ENCODE data around the gene IRF2. TPM values are rescaled to one million over a fixed set of nuclear protein-coding genes. Genes with fewer than 3 reads are reported as not detected.

IRF2 gene
- total and polyA plus RNA-seq, 4 experiments from 2014 or later: 66.7 to 87.2 (median 71.5) TPM

- intact Hi-C loops (cut with micrococcal nuclease): loop anchor here (5.0 kb wide), 1 partner anchor 43 kb away; no protein-coding TSS in a partner anchor
- no peaks in the 10 kb centered on the region for H3K27me3 Mint-ChIP-seq
- no peak overlapping the region for H3K4me3 ChIP-seq (ENCODE audit: low read length in 2 of 2)
- no peaks in the 10 kb centered on the region for H3K27me3 ChIP-seq (ENCODE audit: insufficient read depth, low read length)
- peaks cover 0 to 7% (median under 1%) of the 10 kb centered on the region in 8 donors for H3K9me3 Mint-ChIP-seq
- no peak overlapping the region for H3K4me3 Mint-ChIP-seq
- no peak for DNase-seq
- peaks cover 0 to 7% (median 2%) of the 10 kb centered on the region in 4 donors for H3K4me1 Mint-ChIP-seq
- CTCF ChIA-PET (ENCODE audit: partially characterized antibody): no interaction called here
- H3K4me1 ChIP-seq (ENCODE audit: insufficient read depth, low read length): no peaks in the 10 kb centered on the region
- H3K27ac Mint-ChIP-seq: no peak overlapping the region
- H3K36me3 Mint-ChIP-seq: peaks cover 0 to 3% of the 10 kb centered on the region in 2 donors
- no peaks in the 10 kb centered on the region for H3K36me3 ChIP-seq (ENCODE audit: insufficient read depth, low read length)
- POLR2A ChIA-PET (ENCODE audit: partially characterized antibody): no interaction called here
- H3K27ac ChIP-seq (ENCODE audit: low read depth, low read length): no peak overlapping the region
- no peaks in the 10 kb centered on the region for H3K9me3 ChIP-seq (ENCODE audit: control insufficient read depth in 1 of 2, low read length in 2 of 2)
Measured at GRCh38 chr4:184489771-184490170, 15.4 kb upstream of the IRF2 start.

GRCh38 chr4:184487503-184487902, 13.2 kb upstream of the IRF2 start:
- peak overlapping the region in 1 of 7 donors; percentile 14 for H3K27ac Mint-ChIP-seq
- H3K27me3 Mint-ChIP-seq: no peaks in the 10 kb centered on the region
- H3K4me1 ChIP-seq (ENCODE audit: insufficient read depth, low read length): no peaks in the 10 kb centered on the region
- H3K4me1 Mint-ChIP-seq: peaks cover 0 to 14% (median 2%) of the 10 kb centered on the region in 4 donors
- ChIA-PET POLR2A (ENCODE audit: partially characterized antibody) (interaction anchor here (1.3 kb wide), 1 partner anchor 13 kb away, joined by 4 read pairs; the partner anchor contains the start of gene IRF2), CTCF (ENCODE audit: partially characterized antibody) (no interaction called here)
- peaks cover 0 to 8% of the 10 kb centered on the region in 2 donors for H3K36me3 Mint-ChIP-seq
- H3K36me3 ChIP-seq (ENCODE audit: insufficient read depth, low read length): no peaks in the 10 kb centered on the region
- no peak for DNase-seq
- no peaks in the 10 kb centered on the region for H3K9me3 Mint-ChIP-seq
- H3K9me3 ChIP-seq (ENCODE audit: control insufficient read depth in 1 of 2, low read length in 2 of 2): no peaks in the 10 kb centered on the region
- no peak overlapping the region for H3K27ac ChIP-seq (ENCODE audit: low read depth, low read length)
- no peak overlapping the region for H3K4me3 ChIP-seq (ENCODE audit: low read length in 2 of 2)
- intact Hi-C loops (cut with micrococcal nuclease): no loop called here
- no peak overlapping the region for H3K4me3 Mint-ChIP-seq
- no peaks in the 10 kb centered on the region for H3K27me3 ChIP-seq (ENCODE audit: insufficient read depth, low read length)

GRCh38 chr4:184485279-184485678, 10.9 kb upstream of the IRF2 start:
- Histone ChIP-seq H3K4me3 (ENCODE audit: low read length in 2 of 2) (no peak overlapping the region), H3K27ac (ENCODE audit: low read depth, low read length) (no peak overlapping the region), H3K4me1 (ENCODE audit: insufficient read depth, low read length) (no peaks in the 10 kb centered on the region), H3K36me3 (ENCODE audit: insufficient read depth, low read length) (no peaks in the 10 kb centered on the region), H3K9me3 (ENCODE audit: control insufficient read depth in 1 of 2, low read length in 2 of 2) (no peaks in the 10 kb centered on the region), H3K27me3 (ENCODE audit: insufficient read depth, low read length) (no peaks in the 10 kb centered on the region)
- ChIA-PET CTCF (ENCODE audit: partially characterized antibody) (no interaction called here), POLR2A (ENCODE audit: partially characterized antibody) (interaction anchor here (1.9 kb wide), 1 partner anchor 11 kb away, joined by 8 read pairs; the partner anchor contains the start of gene IRF2)
- Mint-ChIP-seq H3K27ac (peak overlapping the region in 1 of 7 donors; percentile 70), H3K9me3 (peaks cover 0 to 3% (median 0%) of the 10 kb centered on the region in 8 donors), H3K4me1 (peaks cover 4 to 18% (median 9%) of the 10 kb centered on the region in 4 donors), H3K4me3 (no peak overlapping the region), H3K27me3 (no peaks in the 10 kb centered on the region), H3K36me3 (peaks cover 0 to 8% of the 10 kb centered on the region in 2 donors)
- DNase-seq: no peak
- intact Hi-C loops (cut with micrococcal nuclease): no loop called here

GRCh38 chr4:184481544-184481943, 7.2 kb upstream of the IRF2 start:
- Mint-ChIP-seq H3K27me3 (no peaks in the 10 kb centered on the region), H3K4me1 (peaks cover 25 to 51% (median 37%) of the 10 kb centered on the region in 4 donors), H3K27ac (no peak overlapping the region), H3K9me3 (peaks cover 0 to 3% (median 0%) of the 10 kb centered on the region in 8 donors), H3K4me3 (no peak overlapping the region), H3K36me3 (peaks cover 10 to 16% of the 10 kb centered on the region in 2 donors)
- Histone ChIP-seq H3K27me3 (ENCODE audit: insufficient read depth, low read length) (no peaks in the 10 kb centered on the region), H3K9me3 (ENCODE audit: control insufficient read depth in 1 of 2, low read length in 2 of 2) (no peaks in the 10 kb centered on the region), H3K4me1 (ENCODE audit: insufficient read depth, low read length) (peaks cover 27% of the 10 kb centered on the region), H3K36me3 (ENCODE audit: insufficient read depth, low read length) (no peaks in the 10 kb centered on the region), H3K27ac (ENCODE audit: low read depth, low read length) (no peak overlapping the region), H3K4me3 (ENCODE audit: low read length in 2 of 2) (no peak overlapping the region)
- intact Hi-C loops (cut with micrococcal nuclease): no loop called here
- ChIA-PET CTCF (ENCODE audit: partially characterized antibody) (no interaction called here), POLR2A (ENCODE audit: partially characterized antibody) (no interaction called here)
- no peak for DNase-seq

GRCh38 chr4:184479516-184479950, 5.2 kb upstream of the IRF2 start:
- POLR2A ChIA-PET (ENCODE audit: partially characterized antibody): interaction anchor here (0.9 kb wide), 1 partner anchor 57 kb away, joined by 3 read pairs; no protein-coding TSS in a partner anchor
- Histone ChIP-seq H3K36me3 (ENCODE audit: insufficient read depth, low read length) (no peaks in the 10 kb centered on the region), H3K4me1 (ENCODE audit: insufficient read depth, low read length) (peaks cover 39% of the 10 kb centered on the region), H3K4me3 (ENCODE audit: low read length in 2 of 2) (no peak overlapping the region), H3K27me3 (ENCODE audit: insufficient read depth, low read length) (no peaks in the 10 kb centered on the region), H3K27ac (ENCODE audit: low read depth, low read length) (no peak overlapping the region), H3K9me3 (ENCODE audit: control insufficient read depth in 1 of 2, low read length in 2 of 2) (no peaks in the 10 kb centered on the region)
- Mint-ChIP-seq H3K27ac (peak overlapping the region in 4 of 7 donors; percentile 3 to 67 (median 32)), H3K4me1 (peaks cover 37 to 59% (median 48%) of the 10 kb centered on the region in 4 donors), H3K9me3 (peaks cover 0 to 3% (median 0%) of the 10 kb centered on the region in 8 donors), H3K27me3 (no peaks in the 10 kb centered on the region), H3K36me3 (peaks cover 16 to 23% of the 10 kb centered on the region in 2 donors), H3K4me3 (no peak overlapping the region)
- intact Hi-C loops (cut with micrococcal nuclease): no loop called here
- DNase-seq: no peak
- CTCF ChIA-PET (ENCODE audit: partially characterized antibody): no interaction called here

GRCh38 chr4:184477201-184477999, 3.0 kb upstream of the IRF2 start:
- CTCF ChIA-PET (ENCODE audit: partially characterized antibody): interaction anchor here (1.0 to 3.3 kb wide), 2 partner anchors 11 to 60 kb away, joined by 5 to 13 read pairs; no protein-coding TSS in a partner anchor
- no peaks in the 10 kb centered on the region for H3K9me3 ChIP-seq (ENCODE audit: control insufficient read depth in 1 of 2, low read length in 2 of 2)

GRCh38 chr4:184476695-184477094, 2.3 kb upstream of the IRF2 start:
- ChIA-PET CTCF (ENCODE audit: partially characterized antibody) (interaction anchor here (1.0 to 3.3 kb wide), 2 partner anchors 12 to 61 kb away, joined by 5 to 13 read pairs; no protein-coding TSS in a partner anchor), POLR2A (ENCODE audit: partially characterized antibody) (interaction anchor here (0.8 to 5.2 kb wide), 9 partner anchors 26 to 210 kb away, joined by 3 to 142 read pairs (median 7); partner anchors contain the start of genes CASP3 and PRIMPOL)
- Mint-ChIP-seq H3K9me3 (peaks cover 0 to 1% (median 0%) of the 10 kb centered on the region in 8 donors), H3K27me3 (no peaks in the 10 kb centered on the region), H3K4me3 (peak overlapping the region; percentile 82 to 100 (median 96)), H3K4me1 (peaks cover 42 to 74% (median 51%) of the 10 kb centered on the region in 4 donors), H3K27ac (peak overlapping the region; percentile 85 to 96 (median 90)), H3K36me3 (peaks cover 8 to 40% of the 10 kb centered on the region in 2 donors)
- H3K27ac ChIP-seq (ENCODE audit: low read depth, low read length): peak overlapping the region; percentile 45
- intact Hi-C loops (cut with micrococcal nuclease): no loop called here
- peak overlapping the region in 1 of 2 donors; percentile 6 for H3K4me3 ChIP-seq (ENCODE audit: low read length in 2 of 2)
- peak; percentile 14 to 56 (median 29) for DNase-seq
- H3K9me3 ChIP-seq (ENCODE audit: control insufficient read depth in 1 of 2, low read length in 2 of 2): no peaks in the 10 kb centered on the region
- H3K27me3 ChIP-seq (ENCODE audit: insufficient read depth, low read length): no peaks in the 10 kb centered on the region
- no peaks in the 10 kb centered on the region for H3K36me3 ChIP-seq (ENCODE audit: insufficient read depth, low read length)
- peaks cover 48% of the 10 kb centered on the region for H3K4me1 ChIP-seq (ENCODE audit: insufficient read depth, low read length)

More at GRCh38 chr4:184477201-184477999, 3.0 kb upstream of the IRF2 start:
- H3K4me3 ChIP-seq (ENCODE audit: low read length in 2 of 2): peak overlapping the region in 1 of 2 donors; percentile 6
- Mint-ChIP-seq H3K4me3 (peak overlapping the region; percentile 82 to 100 (median 96)), H3K9me3 (peaks cover 0 to 3% (median 0%) of the 10 kb centered on the region in 8 donors), H3K27me3 (no peaks in the 10 kb centered on the region), H3K36me3 (peaks cover 8 to 34% of the 10 kb centered on the region in 2 donors), H3K4me1 (peaks cover 37 to 69% (median 45%) of the 10 kb centered on the region in 4 donors), H3K27ac (peak overlapping the region; percentile 81 to 96 (median 90))
- H3K27ac ChIP-seq (ENCODE audit: low read depth, low read length): peak overlapping the region; percentile 45
- POLR2A ChIA-PET (ENCODE audit: partially characterized antibody): interaction anchor here (1.4 to 5.2 kb wide), 7 partner anchors 55 to 211 kb away, joined by 4 to 142 read pairs (median 23); partner anchors contain the start of genes CASP3 and PRIMPOL
- no peak for DNase-seq
- H3K27me3 ChIP-seq (ENCODE audit: insufficient read depth, low read length): no peaks in the 10 kb centered on the region
- intact Hi-C loops (cut with micrococcal nuclease): no loop called here
- peaks cover 41% of the 10 kb centered on the region for H3K4me1 ChIP-seq (ENCODE audit: insufficient read depth, low read length)
- H3K36me3 ChIP-seq (ENCODE audit: insufficient read depth, low read length): no peaks in the 10 kb centered on the region
